Colon (tissue), 2 donors: ENCODE results near the gene PRUNE2.

Experiments used
- FAIRE-seq: peaks from 2 replicates; lab custom pipeline; 2012; peaks lifted over from hg19 to GRCh38; lab: Jason Lieb, UNC
- donor health status: control.
- donor health status: control.

Gene PRUNE2

GRCh38 chr9:76624391-76625048, 281.4 kb downstream of the PRUNE2 start:
- no peak for FAIRE-seq

DNA sequence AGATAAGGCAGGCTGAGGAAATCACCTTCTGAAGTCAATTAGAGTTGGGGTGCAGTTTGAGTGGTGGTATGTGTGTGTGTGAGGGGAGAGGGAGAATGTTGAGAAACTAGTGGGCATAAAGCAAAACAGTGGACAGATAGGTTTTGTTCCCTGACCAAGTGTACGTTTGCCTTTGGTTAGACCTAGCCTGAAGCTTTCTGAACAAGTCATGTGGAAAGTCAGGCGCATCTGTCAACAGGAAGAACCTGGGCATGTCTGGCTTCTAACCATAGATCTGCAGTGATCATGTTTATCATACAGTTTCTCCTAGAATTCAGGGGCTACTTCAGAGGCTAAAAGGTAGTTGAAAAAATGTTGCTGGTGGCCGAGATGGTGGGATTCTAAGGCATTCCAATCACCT, 284.9 kb downstream of the PRUNE2 start:
- no peak for FAIRE-seq

DNA sequence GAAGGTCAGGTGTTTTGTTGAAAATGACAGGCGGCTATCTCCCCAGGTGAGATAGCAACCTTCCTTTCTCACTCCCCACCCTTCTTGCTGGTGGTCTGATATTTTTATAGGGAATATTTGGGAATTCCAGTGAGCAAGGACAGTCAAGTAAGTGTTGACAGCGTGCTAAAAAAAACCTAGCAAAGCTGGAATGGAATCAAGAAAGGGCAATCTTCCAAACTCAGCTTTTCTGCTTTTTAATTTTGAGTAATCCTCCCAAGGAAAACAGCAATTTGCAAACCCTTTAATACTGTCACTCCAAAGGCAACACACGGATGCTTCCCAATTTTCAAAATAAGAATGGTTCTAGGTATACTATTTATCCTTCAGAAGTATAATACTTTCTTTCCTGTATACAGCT, 285.3 kb downstream of the PRUNE2 start:
- FAIRE-seq = no peak

GRCh38 chr9:76619640-76620039, 286.3 kb downstream of the PRUNE2 start:
- no peak for FAIRE-seq

GRCh38 chr9:76619197-76619596, 286.7 kb downstream of the PRUNE2 start:
- no peak for FAIRE-seq

GRCh38 chr9:76618762-76619161, 287.2 kb downstream of the PRUNE2 start:
- no peak for FAIRE-seq

DNA sequence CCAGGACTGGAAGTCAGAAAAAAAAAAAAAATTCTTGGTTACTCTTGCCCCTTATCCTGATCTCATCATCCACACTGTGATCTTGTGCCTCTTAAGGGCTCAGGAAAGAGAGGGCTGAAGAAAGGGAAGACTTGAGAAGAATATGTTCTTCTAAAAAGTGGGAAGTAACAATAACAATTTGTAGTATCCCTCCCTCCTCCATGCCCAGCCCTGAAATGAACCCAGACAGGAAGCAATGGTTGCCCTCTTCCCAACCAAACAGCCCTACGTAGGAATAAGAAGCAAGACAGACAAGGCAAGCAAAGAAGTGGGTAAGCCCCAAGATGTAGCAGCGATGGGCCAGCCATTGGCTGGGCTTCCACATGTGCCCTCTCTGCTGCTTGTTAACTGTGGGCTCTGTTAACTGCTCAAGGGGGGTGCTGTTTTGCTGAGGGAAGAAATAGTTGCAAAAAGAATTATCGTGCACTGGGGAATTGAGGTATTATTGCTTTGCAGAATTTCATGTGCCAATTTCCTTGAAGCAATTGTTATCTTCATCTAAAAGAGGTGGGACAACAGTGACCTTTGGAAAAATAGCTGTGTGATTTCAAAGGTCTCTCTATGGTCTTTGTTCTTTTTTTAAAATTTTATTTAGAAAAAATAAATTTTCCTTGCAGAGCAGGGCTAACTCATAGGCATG, 288.3 kb downstream of the PRUNE2 start:
- FAIRE-seq = no peak

DNA sequence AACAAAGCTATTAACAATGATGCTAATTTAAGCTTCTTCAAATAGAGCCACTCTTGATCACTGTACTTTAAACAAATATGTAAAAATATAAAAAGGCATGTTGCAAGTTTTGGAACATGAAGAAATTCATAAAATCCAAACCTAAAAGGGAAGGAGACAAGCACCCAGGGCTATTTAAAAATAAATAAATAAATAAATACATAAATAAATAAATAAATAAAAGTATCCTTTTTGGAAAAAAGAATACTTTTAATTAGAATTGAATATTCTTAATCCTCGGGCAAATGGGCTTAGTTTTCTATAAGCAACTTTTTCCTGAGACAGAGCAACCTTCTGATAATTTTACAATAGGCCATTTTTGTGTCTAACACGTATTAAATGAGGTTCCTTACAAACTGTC, 289.1 kb downstream of the PRUNE2 start:
- FAIRE-seq = no peak

DNA sequence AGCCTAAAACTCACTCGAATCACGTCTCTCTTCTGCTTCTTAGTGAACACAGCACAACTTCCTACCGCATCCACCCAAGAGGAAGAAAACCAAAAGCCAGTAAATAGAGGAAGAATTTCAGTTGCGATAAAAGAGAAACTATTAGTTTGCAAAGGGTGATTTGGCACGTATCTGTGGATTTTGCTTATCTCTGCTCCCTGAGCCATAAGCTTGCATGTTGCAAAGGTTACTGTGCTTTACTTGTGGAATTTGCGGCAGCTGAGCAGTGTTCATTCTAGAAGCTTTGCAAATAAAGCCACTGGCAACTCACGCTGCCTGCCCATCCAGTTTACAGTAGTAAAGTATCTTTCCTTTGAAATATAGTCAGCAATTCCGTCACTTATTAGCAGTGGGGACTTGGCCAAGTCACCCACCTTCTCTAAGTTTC, 290.7 kb downstream of the PRUNE2 start:
- FAIRE-seq = no peak

DNA sequence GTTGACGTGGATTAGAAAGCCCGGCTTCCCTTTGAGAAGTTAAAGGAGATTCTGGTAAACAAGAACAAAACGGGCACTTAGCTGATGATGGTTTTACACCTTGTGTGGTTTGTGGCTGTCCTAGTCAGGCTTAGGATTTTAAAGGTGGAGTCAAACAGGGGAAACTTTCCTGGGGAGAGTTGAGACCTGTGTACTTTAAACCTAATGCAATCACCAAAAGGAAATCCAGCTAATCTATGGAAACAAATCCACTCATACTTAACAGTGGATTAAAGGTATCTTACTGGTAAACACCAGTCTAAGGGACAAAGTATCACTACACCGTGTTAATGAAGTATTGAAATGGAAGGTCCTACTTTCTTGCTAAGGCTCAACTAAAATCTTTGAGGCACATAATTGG, 291.9 kb downstream of the PRUNE2 start:
- FAIRE-seq = no peak

DNA sequence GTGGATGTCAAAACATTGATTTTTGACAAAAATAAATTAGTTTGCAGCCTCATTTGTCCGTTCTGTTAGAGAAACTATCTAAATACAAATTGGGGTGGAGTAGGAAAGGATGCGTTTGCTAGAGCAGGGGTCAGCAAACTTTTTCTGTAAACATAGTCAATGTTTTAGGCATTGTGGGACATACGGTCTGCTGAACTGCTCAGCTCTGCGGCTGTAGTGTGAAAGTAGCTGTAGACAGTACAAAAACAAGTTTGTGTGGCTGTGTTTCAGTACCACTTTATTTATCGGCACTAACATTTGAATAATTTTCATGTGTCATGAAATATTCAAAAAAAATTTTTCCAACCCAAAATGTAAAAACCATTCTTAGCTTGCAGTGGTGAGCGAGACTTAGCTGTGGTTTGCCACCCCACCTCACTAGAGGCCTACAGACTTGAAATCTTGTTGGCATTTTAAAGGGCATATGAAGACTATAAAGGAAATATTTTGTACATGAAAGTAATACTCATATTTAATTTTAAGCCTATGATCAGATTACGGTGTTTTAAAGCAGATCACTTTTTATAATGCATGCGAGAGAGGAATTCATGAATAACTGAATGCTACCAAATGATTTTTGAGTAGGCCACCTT, 292.6 kb downstream of the PRUNE2 start:
- FAIRE-seq = no peak

DNA sequence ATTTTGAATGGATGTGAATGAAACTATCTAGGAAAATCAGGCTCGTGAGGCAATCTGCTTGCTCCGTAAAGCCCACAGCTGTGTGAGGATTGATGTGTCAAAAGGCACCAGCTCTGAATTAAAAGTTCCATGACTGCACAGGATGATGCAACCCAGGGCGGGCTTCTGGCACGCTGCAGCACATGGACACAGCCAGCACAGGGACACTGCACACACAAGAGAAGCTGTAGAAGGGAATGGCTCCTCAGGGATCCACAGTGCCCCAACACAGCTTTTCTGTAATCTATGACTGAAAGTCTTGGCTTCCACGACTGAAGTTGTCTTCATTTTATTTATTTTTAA, 295.9 kb downstream of the PRUNE2 start:
- FAIRE-seq = no peak

- no peak for FAIRE-seq
Observed at GRCh38 chr9:76609285-76610010, 296.5 kb downstream of the PRUNE2 start.

DNA sequence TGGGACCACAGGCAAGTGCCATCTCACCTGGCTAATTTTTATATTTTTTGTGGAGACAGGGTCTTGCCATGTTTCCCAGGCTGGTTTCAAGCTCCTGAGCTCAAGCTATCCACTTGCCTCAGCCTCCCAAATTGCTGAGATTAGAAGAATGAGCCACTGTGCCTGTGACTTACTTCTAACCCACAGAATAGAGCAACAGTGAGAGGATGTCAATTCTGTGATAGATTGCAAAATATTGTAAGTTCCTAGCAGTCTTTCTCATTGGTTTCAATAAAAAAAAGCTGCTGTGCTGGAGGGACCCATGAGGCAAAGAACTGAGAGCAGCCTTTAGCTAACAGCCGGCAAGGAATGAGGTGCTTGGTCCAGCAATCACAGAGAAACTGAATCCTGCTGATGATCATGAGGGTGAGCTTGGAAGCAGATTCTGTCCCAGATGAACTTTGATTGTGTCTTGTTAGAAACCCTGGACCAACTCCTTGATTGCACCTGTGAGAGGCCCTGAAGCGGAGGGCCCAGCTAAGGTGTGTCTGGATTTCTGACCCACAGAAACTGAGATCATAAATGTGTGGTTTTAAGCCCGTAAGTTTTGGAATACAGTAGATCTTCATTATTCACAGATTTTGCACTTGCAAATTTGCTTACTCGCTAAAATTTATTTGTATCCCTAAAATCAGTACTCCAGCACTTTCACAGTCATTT, 297.2 kb downstream of the PRUNE2 start:
- no peak for FAIRE-seq

- FAIRE-seq = no peak
Observed at GRCh38 chr9:76607730-76608436, 298.0 kb downstream of the PRUNE2 start.

DNA sequence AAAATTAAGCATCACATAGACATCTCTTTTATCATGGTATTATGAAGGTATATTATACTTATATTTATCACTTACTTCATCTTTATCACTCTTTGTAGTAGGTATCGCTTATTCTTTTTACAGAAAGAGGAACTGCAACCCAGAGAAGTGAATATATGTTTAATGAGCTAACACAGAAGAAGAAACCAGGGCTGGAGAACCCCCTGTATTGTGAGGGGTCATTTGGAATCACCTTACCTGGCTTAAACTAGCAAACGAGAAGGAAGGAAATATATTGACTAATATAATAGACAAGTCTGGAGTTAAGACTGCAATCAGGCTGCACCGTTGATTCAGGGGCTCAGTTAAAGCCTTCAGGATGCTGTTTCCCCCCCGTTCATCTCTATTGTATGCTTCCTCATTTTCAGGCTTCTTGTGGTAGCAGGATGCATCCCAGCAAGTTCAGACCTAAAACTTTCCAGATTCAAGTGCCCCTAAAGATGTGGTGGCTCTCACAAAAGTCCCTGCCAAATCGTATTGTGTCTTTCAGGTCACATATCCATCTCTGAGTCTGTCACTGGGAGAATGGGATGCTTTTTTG, 300.5 kb downstream of the PRUNE2 start:
- no peak for FAIRE-seq

- FAIRE-seq = no peak
Observed at GRCh38 chr9:76603931-76604570, 301.9 kb downstream of the PRUNE2 start.

DNA sequence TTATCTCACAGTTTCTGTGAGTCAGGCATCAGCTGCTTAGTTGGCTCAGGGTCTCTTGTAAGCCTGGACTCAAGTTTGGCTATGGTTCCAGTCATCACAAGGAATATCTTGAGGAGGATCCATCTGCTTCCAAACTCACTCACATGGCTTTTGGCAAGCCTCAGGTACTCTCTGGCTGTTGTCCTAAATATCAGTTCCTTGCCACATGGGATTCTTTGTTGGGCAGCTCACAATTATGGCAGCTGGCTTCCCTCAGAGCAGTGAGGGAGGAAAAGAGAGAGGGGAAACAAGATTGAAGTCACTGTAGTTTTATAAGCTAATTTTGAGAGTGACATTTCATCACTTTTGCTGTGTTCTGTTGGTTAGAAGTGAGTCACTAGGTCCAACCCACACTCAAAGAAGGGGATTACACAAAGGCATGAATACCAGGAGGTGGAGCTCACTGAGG, 302.4 kb downstream of the PRUNE2 start:
- no peak for FAIRE-seq

- no peak for FAIRE-seq
Observed at GRCh38 chr9:76602199-76602598, 303.7 kb downstream of the PRUNE2 start.

- no peak for FAIRE-seq
Observed at GRCh38 chr9:76600007-76600615, 305.8 kb downstream of the PRUNE2 start.
